NCI-H345 (cell line): ENCODE data around the gene MAGEA9B.
"Not testable (repeated sequence)": the region's sequence is repeated elsewhere in the genome, so short reads cannot be mapped to it uniquely, and the experiment has no call there.

Experiments used
- DNase-seq: peaks from one replicate; lab custom pipeline; 2025; lab: John Stamatoyannopoulos, UW

Gene MAGEA9B

GRCh38 chrX:149533999-149534398, 53.3 kb downstream of the MAGEA9B start:
- not testable (repeated sequence) for DNase-seq

GRCh38 chrX:149532868-149533267, 54.4 kb downstream of the MAGEA9B start:
- DNase-seq, result not testable (repeated sequence)
